Keratinocyte (primary cell): ENCODE measurements around the gene UBAC2. TPM values are rescaled to one million over a fixed set of nuclear protein-coding genes. Genes with fewer than 3 reads are reported as not detected.

Experiments
- DNase-seq: peaks from one replicate; pipeline ENCODE4 v3.0.0-alpha.2; 2011; ENCODE audit warnings: low read depth, missing footprints, low spot score
- FAIRE-seq: peaks from 2 replicates; lab custom pipeline; 2011; peaks lifted over from hg19 to GRCh38; lab: Jason Lieb, UNC
- H2AFZ ChIP-seq: 2 replicates; pipeline ENCODE4 v1.6.0; 2012; ENCODE audit warnings: low read length, control low read depth, inconsistent platforms; ENCODE audit not compliant: control insufficient read depth
- H3K27ac ChIP-seq: 2 replicates; pipeline ENCODE4 v1.5.1; 2011; ENCODE audit warnings: low read length; ENCODE audit not compliant: control insufficient read depth, insufficient read depth
- H3K27me3 ChIP-seq: 3 replicates; pipeline ENCODE4 v1.6.0; 2011; ENCODE audit warnings: low read length; ENCODE audit not compliant: control insufficient read depth, insufficient read depth; ENCODE audit errors: extremely low read depth
- H3K36me3 ChIP-seq, 2 experiments: 2 replicates in 1 of 2; 3 replicates in 1 of 2; pipeline ENCODE4 v1.5.1; 2011; ENCODE audit warnings: low read length in 2 of 2, mild to moderate bottlenecking in 1 of 2; ENCODE audit not compliant: control insufficient read depth in 2 of 2, insufficient read depth in 2 of 2; ENCODE audit errors: extremely low read depth in 1 of 2
- H3K4me1 ChIP-seq: 3 replicates; pipeline ENCODE4 v1.5.1; 2011; ENCODE audit warnings: low read length; ENCODE audit not compliant: control insufficient read depth, insufficient read depth; ENCODE audit errors: extremely low read depth
- H3K4me2 ChIP-seq: 3 replicates; pipeline ENCODE4 v1.6.0; 2011; ENCODE audit warnings: low read depth, low read length; ENCODE audit not compliant: control insufficient read depth, insufficient read depth; ENCODE audit errors: extremely low read depth
- H3K4me3 ChIP-seq, 3 experiments: fragments of 200-600 bp in 1 of 3; sonication (generic) in 1 of 3; 2 replicates in 2 of 3; 3 replicates in 1 of 3; pipeline ENCODE4 v1.5.1; 2011 to 2016; ENCODE audit warnings: low read length in 3 of 3, mild to moderate bottlenecking in 3 of 3, control low read depth in 2 of 3, inconsistent platforms in 1 of 3, low read depth in 1 of 3, mixed read lengths in 1 of 3, mixed run types in 1 of 3, moderate library complexity in 1 of 3; ENCODE audit not compliant: control insufficient read depth in 2 of 3, insufficient read depth in 2 of 3; ENCODE audit errors: extremely low read depth in 1 of 3
- H3K79me2 ChIP-seq: 2 replicates; pipeline ENCODE4 v1.6.0; 2012; ENCODE audit warnings: low read length; ENCODE audit not compliant: control insufficient read depth, insufficient read depth
- H3K9ac ChIP-seq: 3 replicates; pipeline ENCODE4 v1.6.0; 2011; ENCODE audit warnings: low read length; ENCODE audit not compliant: control insufficient read depth, insufficient read depth; ENCODE audit errors: extremely low read depth
- H3K9me1 ChIP-seq: 3 replicates; pipeline ENCODE4 v1.6.0; 2011; ENCODE audit warnings: low read length; ENCODE audit not compliant: control insufficient read depth, insufficient read depth; ENCODE audit errors: extremely low read depth
- H3K9me3 ChIP-seq: 2 replicates; pipeline ENCODE4 v1.5.1; 2012; ENCODE audit warnings: low read depth, low read length; ENCODE audit not compliant: control insufficient read depth
- H4K20me1 ChIP-seq: 3 replicates; pipeline ENCODE4 v1.6.0; 2011; ENCODE audit warnings: low read length; ENCODE audit not compliant: control insufficient read depth, insufficient read depth; ENCODE audit errors: extremely low read depth
- CTCF ChIP-seq, 3 experiments: IDR thresholded peaks in 1 of 3; conservative IDR thresholded peaks in 1 of 3; optimal IDR thresholded peaks in 1 of 3; 2 replicates in 2 of 3; 3 replicates in 1 of 3; pipeline versions ENCODE3 to v1.5.1; 2011; ENCODE audit warnings: low read length in 3 of 3, mild to moderate bottlenecking in 3 of 3, moderate library complexity in 2 of 3, control low read depth in 1 of 3, inconsistent platforms in 1 of 3; ENCODE audit not compliant: insufficient read depth in 2 of 3; ENCODE audit errors: extremely low read depth in 1 of 3
- EZH2 ChIP-seq: IDR thresholded peaks from one replicate; pipeline ENCODE4 v1.6.1; 2012; ENCODE audit warnings: inconsistent platforms, mild to moderate bottlenecking, low read length, moderate library complexity
- dilution Hi-C: fragments of 300-500 bp; cut with MboI; formaldehyde crosslinking; loops from one replicate; pipeline ENCODE4 v1.7.0; 2020; ENCODE audit warnings: low sequenced_read_pairs; ENCODE audit not compliant: extremely low pct_ligation_motif_present
- polyA plus RNA-seq, 5 experiments: library from polyadenylated mRNA; depleted of rRNA in 3 of 5; stranded (reverse) in 3 of 5; stranded (forward) in 1 of 5; unstranded in 1 of 5; fragments of >200 nt; gene quantifications; 1 replicate in 1 of 5; 2 replicates in 3 of 5; 3 replicates in 1 of 5; pipeline versions ENCODE4 v1.2.1 to v1.2.3, GENCODE V29; 2011 to 2012; ENCODE audit warnings: missing spikeins in 2 of 5, low read depth in 1 of 5, low replicate concordance in 1 of 5

Gene UBAC2
- polyA plus RNA-seq, 1 donor (not counting 4 experiments of a cell fraction or from before 2014, with no cell fraction given), result 104 TPM

- Histone ChIP-seq H3K36me3 (peaks cover 10 to 11% of the 10 kb centered on the region in 2 experiments), H3K9me3 (no peaks in the 10 kb centered on the region), H3K4me3 (no peak overlapping the region), H2AFZ (no peak overlapping the region), H3K27ac (no peak overlapping the region), H3K4me1 (peaks cover 10% of the 10 kb centered on the region), H4K20me1 (peaks cover 7% of the 10 kb centered on the region), H3K27me3 (no peaks in the 10 kb centered on the region), H3K9ac (no peak overlapping the region), H3K79me2 (no peaks in the 10 kb centered on the region), H3K4me2 (no peak overlapping the region), H3K9me1 (no peaks in the 10 kb centered on the region)
- FAIRE-seq, result no peak
- dilution Hi-C loops, result no loop called here
- DNase-seq, result no peak
- TF ChIP-seq EZH2, result no peak
- TF ChIP-seq CTCF (optimal IDR thresholded peaks at IDR 0.05 in 1 of 3, IDR thresholded peaks at IDR 0.05 in 1 of 3, conservative IDR thresholded peaks at IDR 0.05 in 1 of 3; ENCODE audit: extremely low read depth in 1 of 3, insufficient read depth in 2 of 3, low read length in 3 of 3), result no peak
These were observed 151.1 kb downstream of the UBAC2 start for GRCh38 chr13:99351772-99352171.

- no peak overlapping the region for H3K27ac ChIP-seq
- TF ChIP-seq CTCF (optimal IDR thresholded peaks at IDR 0.05 in 1 of 3, IDR thresholded peaks at IDR 0.05 in 1 of 3, conservative IDR thresholded peaks at IDR 0.05 in 1 of 3; ENCODE audit: extremely low read depth in 1 of 3, insufficient read depth in 2 of 3, low read length in 3 of 3) (no peak), EZH2 (no peak)
- dilution Hi-C loops, result no loop called here
- peaks cover 10% of the 10 kb centered on the region for H3K4me1 ChIP-seq
- FAIRE-seq (no peak), DNase-seq (no peak)
- H2AFZ ChIP-seq, result no peak overlapping the region
- H4K20me1 ChIP-seq, result peaks cover 7% of the 10 kb centered on the region
- no peak overlapping the region for H3K9ac ChIP-seq
- no peaks in the 10 kb centered on the region for H3K9me3 ChIP-seq
- H3K79me2 ChIP-seq, result no peaks in the 10 kb centered on the region
- no peak overlapping the region for H3K4me3 ChIP-seq
- no peaks in the 10 kb centered on the region for H3K27me3 ChIP-seq
- no peak overlapping the region for H3K4me2 ChIP-seq
- peaks cover 11 to 20% of the 10 kb centered on the region in 2 experiments for H3K36me3 ChIP-seq
- no peaks in the 10 kb centered on the region for H3K9me1 ChIP-seq
These were observed 151.9 kb downstream of the UBAC2 start for GRCh38 chr13:99352351-99353245.
